Central memory CD8-positive, alpha-beta T cell (primary cell): ENCODE data around the gene MUC4.
"Not testable (repeated sequence)": the region's sequence is repeated elsewhere in the genome, so short reads cannot be mapped to it uniquely, and the experiment has no call there.

Experiments used
- ATAC-seq: fragments of 150-1000 bp; cut with Tn5 transposase; replicated peaks from 2 replicates; pipeline ENCODE4 v1.10.0; 2022; ENCODE audit warnings: mild to moderate bottlenecking, moderate FRiP score, moderate number of reproducible peaks; ENCODE audit not compliant: poor library complexity, severe bottlenecking; ENCODE audit errors: extremely low read depth
- DNase-seq, 2 donors: peaks; one replicate each; pipeline ENCODE4 v3.0.0; 2021; ENCODE audit warnings: low spot score in 2 of 2
- H3K27ac Mint-ChIP-seq: one replicate; pipeline ENCODE4 v1.8.0; 2022; ENCODE audit warnings: low read depth, mild to moderate bottlenecking, moderate library complexity, mixed read lengths
- H3K27me3 Mint-ChIP-seq: one replicate; pipeline ENCODE4 v1.8.0; 2022; ENCODE audit warnings: mixed read lengths
- H3K36me3 Mint-ChIP-seq: one replicate; pipeline ENCODE4 v1.8.0; 2022; ENCODE audit warnings: mild to moderate bottlenecking, moderate library complexity, mixed read lengths; ENCODE audit not compliant: insufficient read depth
- H3K4me1 Mint-ChIP-seq: one replicate; pipeline ENCODE4 v1.8.0; 2022; ENCODE audit warnings: mixed read lengths
- H3K4me3 Mint-ChIP-seq: one replicate; pipeline ENCODE4 v1.8.0; 2022; ENCODE audit warnings: mild to moderate bottlenecking, moderate library complexity, mixed read lengths
- H3K9me3 Mint-ChIP-seq: one replicate; pipeline ENCODE4 v1.8.0; 2022; ENCODE audit warnings: mixed read lengths

The MUC4 gene

GRCh38 chr3:195714380-195715011, 97.2 kb downstream of the MUC4 start:
- H3K4me1 Mint-ChIP-seq: no peaks in the 10 kb centered on the region
- ATAC-seq (no peak), DNase-seq (no peak)
- H3K36me3 Mint-ChIP-seq: peaks cover 9% of the 10 kb centered on the region
- no peaks in the 10 kb centered on the region for H3K27me3 Mint-ChIP-seq
- no peak overlapping the region for H3K27ac Mint-ChIP-seq
- H3K4me3 Mint-ChIP-seq: no peak overlapping the region
- H3K9me3 Mint-ChIP-seq: no peaks in the 10 kb centered on the region

DNA sequence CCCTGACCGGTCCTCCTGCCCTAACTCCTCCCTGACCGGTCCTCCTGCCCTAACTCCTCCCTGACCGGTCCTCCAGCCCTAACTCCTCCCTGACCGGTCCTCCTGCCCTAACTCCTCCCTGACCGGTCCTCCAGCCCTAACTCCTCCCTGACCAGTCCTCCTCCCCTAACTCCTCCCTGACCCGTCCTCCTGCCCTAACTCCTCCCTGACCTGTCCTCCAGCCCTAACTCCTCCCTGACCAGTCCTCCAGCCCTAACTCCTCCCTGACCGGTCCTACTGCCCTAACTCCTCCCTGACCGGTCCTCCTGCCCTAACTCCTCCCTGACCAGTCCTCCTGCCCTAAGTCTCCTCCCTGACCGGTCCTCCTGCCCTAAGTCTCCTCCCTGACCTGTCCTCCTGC, 98.6 kb downstream of the MUC4 start:
- not testable (repeated sequence) for H3K27me3 Mint-ChIP-seq, DNase-seq, H3K4me1 Mint-ChIP-seq, H3K9me3 Mint-ChIP-seq, H3K4me3 Mint-ChIP-seq, H3K36me3 Mint-ChIP-seq, H3K27ac Mint-ChIP-seq, ATAC-seq

DNA sequence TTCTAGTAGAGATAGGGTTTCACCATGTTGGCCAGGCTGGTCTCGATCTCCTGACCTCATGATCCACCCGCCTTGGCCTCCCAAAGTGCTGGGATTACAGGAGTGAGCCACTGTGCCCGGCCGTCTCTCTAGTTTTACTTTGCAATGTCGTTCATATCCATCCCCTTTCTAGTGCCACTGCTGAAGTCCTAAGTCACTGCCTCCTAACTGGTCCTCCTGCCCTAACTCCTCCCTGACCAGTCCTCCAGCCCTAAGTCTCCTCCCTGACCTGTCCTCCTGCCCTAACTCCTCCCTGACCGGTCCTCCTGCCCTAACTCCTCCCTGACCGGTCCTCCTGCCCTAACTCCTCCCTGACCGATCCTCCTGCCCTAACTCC, 99.2 kb downstream of the MUC4 start:
- not testable (repeated sequence) for H3K27me3 Mint-ChIP-seq, DNase-seq, H3K4me3 Mint-ChIP-seq, H3K4me1 Mint-ChIP-seq, H3K9me3 Mint-ChIP-seq, H3K27ac Mint-ChIP-seq, H3K36me3 Mint-ChIP-seq
- peak; percentile 21 for ATAC-seq

DNA sequence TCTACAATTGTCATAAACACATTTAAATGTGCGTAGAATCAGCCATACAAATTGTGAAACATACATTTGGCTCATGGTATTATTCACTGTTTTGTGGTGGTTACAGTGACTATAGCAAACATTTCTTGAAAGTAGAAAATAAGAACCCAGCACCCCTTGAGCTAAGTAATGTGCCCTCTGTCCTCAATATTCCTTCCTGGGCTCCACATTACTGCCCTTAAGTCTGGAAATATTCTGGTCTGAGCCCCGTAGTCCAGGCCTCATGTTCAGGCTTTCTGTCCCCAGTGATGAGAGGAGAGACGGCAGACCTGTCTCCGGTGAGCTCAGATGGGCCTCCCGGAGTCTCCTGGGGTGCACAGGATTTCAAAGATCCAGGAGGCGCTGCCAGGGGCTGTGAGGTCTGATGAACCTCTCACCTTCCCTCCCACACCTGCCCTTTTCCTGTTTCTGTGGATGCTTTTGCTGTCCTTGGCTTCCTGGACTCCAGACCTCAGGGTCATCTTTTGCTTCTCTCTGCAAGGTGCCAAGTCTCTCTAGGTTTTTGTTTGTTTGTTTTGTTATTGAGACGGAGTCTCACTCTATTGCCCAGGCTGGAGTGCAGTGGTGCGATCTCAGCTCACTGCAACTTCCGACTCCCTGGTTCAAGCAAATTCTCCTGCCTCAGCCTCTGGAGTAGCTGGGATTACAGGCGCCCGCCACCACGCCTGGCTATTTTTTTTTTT, 99.8 kb downstream of the MUC4 start:
- H3K27ac Mint-ChIP-seq: no peak overlapping the region
- peak; percentile 55 for ATAC-seq
- H3K4me3 Mint-ChIP-seq: no peak overlapping the region
- no peaks in the 10 kb centered on the region for H3K9me3 Mint-ChIP-seq
- peaks cover 4% of the 10 kb centered on the region for H3K4me1 Mint-ChIP-seq
- peaks cover 9% of the 10 kb centered on the region for H3K36me3 Mint-ChIP-seq
- H3K27me3 Mint-ChIP-seq: no peaks in the 10 kb centered on the region
- no peak for DNase-seq

DNA sequence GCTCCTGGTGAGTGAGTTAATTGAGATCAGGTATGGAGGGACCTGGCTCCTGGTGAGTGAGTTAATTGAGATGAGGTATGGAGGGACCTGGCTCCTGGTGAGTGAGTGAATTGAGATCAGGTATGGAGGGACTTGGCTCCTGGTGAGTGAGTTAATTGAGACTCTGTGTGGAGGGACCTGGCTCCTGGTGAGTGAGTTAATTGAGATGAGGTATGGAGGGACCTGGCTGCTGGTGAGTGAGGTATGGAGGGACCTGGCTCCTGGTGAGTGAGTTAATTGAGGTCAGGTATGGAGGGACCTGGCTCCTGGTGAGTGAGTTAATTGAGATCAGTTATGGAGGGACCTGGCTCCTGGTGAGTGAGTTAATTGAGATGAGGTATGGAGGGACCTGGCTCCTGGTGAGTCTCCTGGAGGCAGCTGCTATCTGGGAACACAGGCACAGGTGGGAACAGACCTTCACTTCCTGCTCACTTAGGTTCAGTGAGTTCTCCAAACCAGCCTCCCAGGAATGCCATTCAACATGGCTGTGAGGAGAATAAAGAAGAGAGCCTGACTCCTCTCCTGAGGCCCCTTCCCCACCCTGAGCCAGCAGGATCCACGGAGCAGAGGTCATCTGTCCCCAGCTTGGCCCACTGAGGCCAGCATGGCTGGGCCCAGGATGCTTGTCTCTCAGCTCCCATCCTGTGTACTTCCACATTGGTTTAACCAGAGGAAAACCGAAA, 100.5 kb downstream of the MUC4 start:
- not testable (repeated sequence) for H3K9me3 Mint-ChIP-seq, H3K4me3 Mint-ChIP-seq, ATAC-seq, H3K27me3 Mint-ChIP-seq, DNase-seq, H3K36me3 Mint-ChIP-seq, H3K27ac Mint-ChIP-seq, H3K4me1 Mint-ChIP-seq

DNA sequence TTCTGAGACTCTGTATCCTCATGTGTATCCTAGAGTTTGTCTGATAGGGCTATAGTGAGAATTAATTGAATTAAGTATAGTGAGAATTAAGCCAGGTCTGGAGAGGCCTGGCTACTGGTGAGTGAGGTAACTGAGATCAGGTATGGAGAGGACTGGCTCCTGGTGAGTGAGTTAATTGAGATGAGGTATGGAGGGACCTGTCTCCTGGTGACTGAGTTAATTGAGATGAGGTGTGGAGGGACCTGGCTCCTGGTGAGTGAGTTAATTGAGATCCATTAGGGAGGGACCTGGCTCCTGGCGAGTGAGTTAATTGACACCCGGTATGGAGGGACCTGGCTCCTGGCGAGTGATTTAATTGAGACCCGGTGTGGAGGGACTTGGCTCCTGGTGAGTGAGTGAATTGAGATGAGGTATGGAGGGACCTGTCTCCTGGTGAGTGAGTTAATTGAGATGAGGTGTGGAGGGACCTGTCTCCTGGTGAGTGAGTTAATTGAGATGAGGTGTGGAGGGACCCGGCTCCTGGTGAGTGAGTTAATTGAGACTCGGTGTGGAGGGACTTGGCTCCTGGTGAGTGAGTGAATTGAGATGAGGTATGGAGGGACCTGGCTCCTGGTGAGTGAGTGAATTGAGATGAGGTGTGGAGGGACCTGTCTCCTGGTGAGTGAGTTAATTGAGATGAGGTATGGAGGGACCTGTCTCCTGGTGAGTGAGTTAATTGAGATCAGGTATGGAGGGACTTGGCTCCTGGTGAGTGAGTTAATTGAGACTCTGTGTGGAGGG, 101.4 kb downstream of the MUC4 start:
- not testable (repeated sequence) for H3K9me3 Mint-ChIP-seq, H3K27me3 Mint-ChIP-seq, H3K4me1 Mint-ChIP-seq, ATAC-seq, DNase-seq, H3K36me3 Mint-ChIP-seq, H3K4me3 Mint-ChIP-seq
- peak overlapping the region; percentile 3 for H3K27ac Mint-ChIP-seq

DNA sequence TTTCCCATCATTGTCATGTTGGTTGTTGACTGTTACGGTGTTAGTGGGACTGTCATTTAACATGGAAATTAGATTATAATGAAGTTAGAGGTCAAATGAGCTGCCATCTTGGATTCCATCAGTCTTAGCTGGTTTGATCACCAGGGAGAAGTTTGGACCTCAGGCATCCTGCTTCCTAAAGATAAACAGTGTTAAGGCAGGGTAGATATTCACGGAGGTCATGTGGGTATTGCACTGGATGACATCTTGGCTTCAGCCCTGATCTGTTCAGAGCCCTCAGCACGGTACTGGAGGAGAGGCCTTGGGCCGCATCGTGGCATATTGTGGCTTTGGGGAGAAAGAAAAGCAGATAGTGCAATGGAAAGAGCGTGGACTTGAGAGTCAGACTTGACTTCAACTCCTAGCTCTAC, 102.0 kb downstream of the MUC4 start:
- no peak overlapping the region for H3K4me3 Mint-ChIP-seq
- no peaks in the 10 kb centered on the region for H3K9me3 Mint-ChIP-seq
- no peaks in the 10 kb centered on the region for H3K27me3 Mint-ChIP-seq
- DNase-seq (no peak), ATAC-seq (no peak)
- H3K4me1 Mint-ChIP-seq: peaks cover 4% of the 10 kb centered on the region
- no peak overlapping the region for H3K27ac Mint-ChIP-seq
- peaks cover 9% of the 10 kb centered on the region for H3K36me3 Mint-ChIP-seq

DNA sequence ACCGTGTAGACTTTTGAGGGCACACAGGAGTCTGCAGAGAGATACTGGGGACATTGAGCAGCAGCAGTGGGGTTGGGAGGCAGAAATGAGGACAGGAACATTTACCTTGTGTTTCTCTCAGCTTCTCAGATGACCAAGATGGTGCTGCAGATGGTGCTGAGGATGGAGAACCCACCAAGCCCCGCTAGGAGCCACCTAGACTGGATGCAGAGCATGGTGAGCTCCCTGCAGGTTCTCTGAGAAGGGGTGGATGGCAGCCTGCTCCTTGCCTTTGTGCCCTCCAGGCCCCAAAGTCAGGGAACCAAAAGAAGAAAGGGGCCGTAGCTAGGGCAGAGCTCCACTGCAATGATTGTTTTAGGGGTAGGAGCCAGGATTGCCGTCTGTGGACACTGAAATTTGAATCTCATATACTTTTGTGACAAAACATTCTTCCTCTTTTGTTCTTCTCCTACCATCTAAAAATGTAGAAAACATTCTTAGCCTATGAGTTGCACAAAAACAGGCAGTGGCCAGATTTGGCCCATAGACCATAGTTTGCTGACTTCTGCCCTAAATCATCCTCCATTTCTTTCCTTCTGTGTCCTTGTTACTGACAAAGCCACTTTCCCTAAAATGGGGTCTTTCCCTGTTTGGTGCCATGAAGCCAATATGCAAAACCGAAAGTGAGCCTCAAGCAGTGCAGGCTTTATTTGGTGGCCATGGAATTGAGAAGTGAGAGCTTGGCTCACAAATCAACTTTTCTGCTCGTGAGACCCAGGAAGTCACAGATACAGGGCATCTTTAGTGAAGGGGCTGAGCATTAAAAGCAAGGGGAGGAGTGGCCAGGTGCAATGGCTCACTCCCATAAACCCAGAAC, 102.9 kb downstream of the MUC4 start:
- no peak overlapping the region for H3K27ac Mint-ChIP-seq
- ATAC-seq (no peak), DNase-seq (no peak)
- no peaks in the 10 kb centered on the region for H3K9me3 Mint-ChIP-seq
- H3K4me1 Mint-ChIP-seq: peaks cover 4% of the 10 kb centered on the region
- no peaks in the 10 kb centered on the region for H3K27me3 Mint-ChIP-seq
- no peak overlapping the region for H3K4me3 Mint-ChIP-seq
- H3K36me3 Mint-ChIP-seq: peaks cover 9% of the 10 kb centered on the region

DNA sequence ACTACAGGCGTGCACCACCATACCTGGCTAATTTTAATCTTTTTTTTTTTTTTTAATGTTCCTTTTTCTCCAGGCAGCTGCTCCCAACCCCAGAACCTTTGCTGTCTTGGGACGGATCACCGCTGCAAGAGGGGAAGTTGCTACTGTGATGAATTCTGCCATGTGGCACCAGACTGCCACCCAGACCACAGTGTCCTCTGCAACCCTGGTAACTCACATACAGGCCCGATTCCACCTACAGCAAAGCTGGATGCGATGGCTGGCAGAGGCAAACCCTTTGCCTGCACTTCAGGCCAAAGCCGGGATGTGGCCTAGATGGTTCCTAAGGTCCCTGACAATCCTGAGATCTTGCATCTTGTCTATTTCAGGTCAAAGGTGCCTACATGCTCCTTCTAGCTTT, 103.7 kb downstream of the MUC4 start:
- no peaks in the 10 kb centered on the region for H3K9me3 Mint-ChIP-seq

GRCh38 chr3:195705081-195705991, 106.4 kb downstream of the MUC4 start:
- ATAC-seq: no peak
- Mint-ChIP-seq H3K4me3 (no peak overlapping the region), H3K36me3 (no peaks in the 10 kb centered on the region), H3K27me3 (no peaks in the 10 kb centered on the region), H3K27ac (peak overlapping the region; percentile 17), H3K9me3 (no peaks in the 10 kb centered on the region), H3K4me1 (peaks cover 4% of the 10 kb centered on the region)
- no peak for DNase-seq

More for the DNA sequence above, 103.7 kb downstream of the MUC4 start:
- Mint-ChIP-seq H3K27me3 (no peaks in the 10 kb centered on the region), H3K36me3 (peaks cover 9% of the 10 kb centered on the region), H3K27ac (no peak overlapping the region), H3K4me3 (no peak overlapping the region), H3K4me1 (peaks cover 4% of the 10 kb centered on the region)
- no peak for ATAC-seq
- DNase-seq: no peak

GRCh38 chr3:195704433-195704999, 107.2 kb downstream of the MUC4 start:
- no peaks in the 10 kb centered on the region for H3K27me3 Mint-ChIP-seq

More at GRCh38 chr3:195704433-195704999, 107.2 kb downstream of the MUC4 start:
- Mint-ChIP-seq H3K4me3 (no peak overlapping the region), H3K4me1 (peaks cover 4% of the 10 kb centered on the region), H3K36me3 (peaks cover 1% of the 10 kb centered on the region), H3K9me3 (no peaks in the 10 kb centered on the region), H3K27ac (no peak overlapping the region)
- ATAC-seq (no peak), DNase-seq (no peak)
